Measurements from ENCODE around the gene TRPM4.
A peak's percentile ranks its signal among the peaks of the same experiment; 100 is the strongest.

TRPM4 gene

DNA sequence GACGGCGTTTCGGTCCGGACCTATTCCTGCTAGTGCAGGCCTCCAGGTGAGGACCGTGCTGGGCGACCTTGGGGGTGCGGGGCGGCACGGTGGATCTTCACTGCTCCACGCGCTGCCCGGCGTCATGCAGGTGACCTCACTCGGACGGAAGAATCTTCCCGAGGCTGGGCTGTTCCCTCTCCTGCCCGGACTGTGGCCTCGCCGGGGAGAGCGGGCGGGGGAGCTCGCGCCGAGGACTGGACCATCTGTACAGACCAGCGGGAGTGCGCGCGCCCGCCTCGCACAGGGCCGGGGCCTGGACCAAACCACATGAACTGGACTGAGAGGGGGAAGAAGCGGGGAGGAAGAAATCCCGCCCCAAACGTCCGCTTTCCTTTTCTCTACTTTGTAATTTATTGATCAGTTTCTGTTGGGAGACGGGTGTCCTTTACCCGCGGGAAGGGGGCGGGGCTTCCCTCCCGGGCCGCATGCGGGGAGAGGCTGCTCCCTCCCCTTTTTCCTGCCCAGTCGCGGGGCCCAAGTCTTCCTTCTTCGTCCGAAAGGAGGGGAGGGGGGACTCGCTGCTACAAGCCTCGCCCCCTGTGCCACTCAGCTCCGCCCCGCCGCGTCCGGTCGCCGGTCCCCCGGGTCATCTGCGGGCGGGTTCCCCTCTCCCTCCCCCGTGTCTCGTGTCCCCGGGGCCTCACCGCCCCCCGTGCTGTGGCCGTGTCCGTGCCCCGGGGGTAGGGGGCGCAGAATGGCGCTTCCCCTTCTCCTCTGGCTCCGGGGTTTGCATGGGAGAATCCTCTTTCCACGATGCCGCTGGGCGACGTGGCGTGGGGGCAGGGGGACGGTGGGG is 7.3 kb upstream of the TRPM4 start:
- peak; percentile 90 for DNase-seq (ENCODE audit: low spot score)
- peak overlapping the region; percentile 97 for H3K18ac ChIP-seq (ENCODE audit: low read length)
- peak overlapping the region; percentile 98 for H3K4me2 ChIP-seq (ENCODE audit: insufficient read depth, low read length, poor library complexity, severe bottlenecking)
- peak overlapping the region; percentile 59 for H3K14ac ChIP-seq (ENCODE audit: low read length)
- peaks cover 20 to 21% of the 10 kb centered on the region in 2 donors for H3K4me1 ChIP-seq (ENCODE audit: control insufficient read depth in 2 of 2, insufficient read depth in 1 of 2, low read depth in 1 of 2, low read length in 2 of 2)
- H2BK15ac ChIP-seq (ENCODE audit: low read length): peak overlapping the region; percentile 72
- H2BK5ac ChIP-seq (ENCODE audit: low read length): no peak overlapping the region
- H2AFZ ChIP-seq (ENCODE audit: low read length): peak overlapping the region; percentile 91
- WGBS, 2 donors (ENCODE audit: extremely low coverage in 2 of 2, insufficient read length in 2 of 2, insufficient replicate concordance in 1 of 2): no CpG with 5 or more reads among the region's 75 CpGs
- no peak overlapping the region for H4K91ac ChIP-seq (ENCODE audit: low read depth, low read length, poor library complexity)
- H3K4me3 ChIP-seq (ENCODE audit: low read length in 2 of 2): peak overlapping the region; percentile 81 to 92
- H3K23ac ChIP-seq (ENCODE audit: low read depth, low read length, poor library complexity): peak overlapping the region; percentile 81
- peak overlapping the region; percentile 98 for H3K9ac ChIP-seq (ENCODE audit: low read depth, low read length, poor library complexity)
- H4K8ac ChIP-seq (ENCODE audit: low read depth, low read length): no peak overlapping the region
- H3K9me3 ChIP-seq (replicated peaks in 1 of 2; ENCODE audit: control insufficient read depth in 2 of 2, insufficient read depth in 1 of 2, low read depth in 1 of 2, low read length in 2 of 2): peaks cover 0 to 2% of the 10 kb centered on the region in 2 donors
- H3K27me3 ChIP-seq (ENCODE audit: control insufficient read depth in 3 of 3, insufficient read depth in 3 of 3, low read depth in 1 of 3, low read length in 3 of 3): peaks cover 0 to 16% (median 0%) of the 10 kb centered on the region in 3 experiments
- H3K27ac ChIP-seq (replicated peaks; ENCODE audit: low read length): peak overlapping the region; percentile 64
- H3K79me1 ChIP-seq (ENCODE audit: low read depth, low read length): no peaks in the 10 kb centered on the region
- H2AK5ac ChIP-seq (ENCODE audit: low read depth, low read length): peak overlapping the region; percentile 89
- H3K4ac ChIP-seq (ENCODE audit: low read length): no peak overlapping the region
- H2BK12ac ChIP-seq (ENCODE audit: low read length): peak overlapping the region; percentile 79
- H3K36me3 ChIP-seq (replicated peaks in 1 of 2; ENCODE audit: control insufficient read depth in 2 of 2, insufficient read depth in 2 of 2, low read length in 2 of 2): no peaks in the 10 kb centered on the region
- H2BK120ac ChIP-seq (ENCODE audit: low read depth, low read length): peak overlapping the region; percentile 68

DNA sequence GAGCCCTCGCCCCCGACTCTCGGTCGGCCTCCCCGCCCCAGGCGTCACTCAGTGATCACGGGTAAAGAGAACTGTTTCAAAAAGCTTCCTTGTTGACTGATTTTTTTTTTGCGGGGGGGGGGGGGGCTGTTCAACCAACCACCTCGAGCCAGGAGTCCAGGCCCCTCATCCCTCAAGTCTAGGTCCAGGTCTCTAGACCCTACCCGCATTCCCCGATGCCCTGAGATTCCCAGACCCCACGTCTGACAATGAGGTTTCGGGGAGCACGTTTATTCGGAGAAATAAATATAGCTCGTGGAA is 6.7 kb upstream of the TRPM4 start:
- Histone ChIP-seq H4K8ac (ENCODE audit: low read depth, low read length) (no peak overlapping the region), H3K23ac (ENCODE audit: low read depth, low read length, poor library complexity) (peak overlapping the region; percentile 81), H3K27me3 (ENCODE audit: control insufficient read depth in 3 of 3, insufficient read depth in 3 of 3, low read depth in 1 of 3, low read length in 3 of 3) (peaks cover 0 to 17% (median 0%) of the 10 kb centered on the region in 3 experiments), H3K9ac (ENCODE audit: low read depth, low read length, poor library complexity) (peak overlapping the region; percentile 87), H3K27ac (replicated peaks; ENCODE audit: low read length) (no peak overlapping the region), H2BK120ac (ENCODE audit: low read depth, low read length) (peak overlapping the region; percentile 68), H2BK5ac (ENCODE audit: low read length) (no peak overlapping the region), H3K4ac (ENCODE audit: low read length) (no peak overlapping the region), H3K79me1 (ENCODE audit: low read depth, low read length) (no peaks in the 10 kb centered on the region), H3K4me1 (ENCODE audit: control insufficient read depth in 2 of 2, insufficient read depth in 1 of 2, low read depth in 1 of 2, low read length in 2 of 2) (peaks cover 21 to 22% of the 10 kb centered on the region in 2 donors), H2AFZ (ENCODE audit: low read length) (peak overlapping the region; percentile 91), H3K14ac (ENCODE audit: low read length) (no peak overlapping the region), H3K9me3 (replicated peaks in 1 of 2; ENCODE audit: control insufficient read depth in 2 of 2, insufficient read depth in 1 of 2, low read depth in 1 of 2, low read length in 2 of 2) (peaks cover 0 to 2% of the 10 kb centered on the region in 2 donors), H3K36me3 (replicated peaks in 1 of 2; ENCODE audit: control insufficient read depth in 2 of 2, insufficient read depth in 2 of 2, low read length in 2 of 2) (no peaks in the 10 kb centered on the region), H3K18ac (ENCODE audit: low read length) (peak overlapping the region; percentile 97), H2BK15ac (ENCODE audit: low read length) (peak overlapping the region; percentile 45), H2BK12ac (ENCODE audit: low read length) (no peak overlapping the region), H3K4me2 (ENCODE audit: insufficient read depth, low read length, poor library complexity, severe bottlenecking) (peak overlapping the region; percentile 98), H3K4me3 (ENCODE audit: low read length in 2 of 2) (peak overlapping the region; percentile 81 to 87), H2AK5ac (ENCODE audit: low read depth, low read length) (peak overlapping the region; percentile 72), H4K91ac (ENCODE audit: low read depth, low read length, poor library complexity) (no peak overlapping the region)
- no CpG with 5 or more reads among the region's 16 CpGs for WGBS, 2 donors (ENCODE audit: extremely low coverage in 2 of 2, insufficient read length in 2 of 2, insufficient replicate concordance in 1 of 2)
- DNase-seq (ENCODE audit: low spot score): no peak

DNA sequence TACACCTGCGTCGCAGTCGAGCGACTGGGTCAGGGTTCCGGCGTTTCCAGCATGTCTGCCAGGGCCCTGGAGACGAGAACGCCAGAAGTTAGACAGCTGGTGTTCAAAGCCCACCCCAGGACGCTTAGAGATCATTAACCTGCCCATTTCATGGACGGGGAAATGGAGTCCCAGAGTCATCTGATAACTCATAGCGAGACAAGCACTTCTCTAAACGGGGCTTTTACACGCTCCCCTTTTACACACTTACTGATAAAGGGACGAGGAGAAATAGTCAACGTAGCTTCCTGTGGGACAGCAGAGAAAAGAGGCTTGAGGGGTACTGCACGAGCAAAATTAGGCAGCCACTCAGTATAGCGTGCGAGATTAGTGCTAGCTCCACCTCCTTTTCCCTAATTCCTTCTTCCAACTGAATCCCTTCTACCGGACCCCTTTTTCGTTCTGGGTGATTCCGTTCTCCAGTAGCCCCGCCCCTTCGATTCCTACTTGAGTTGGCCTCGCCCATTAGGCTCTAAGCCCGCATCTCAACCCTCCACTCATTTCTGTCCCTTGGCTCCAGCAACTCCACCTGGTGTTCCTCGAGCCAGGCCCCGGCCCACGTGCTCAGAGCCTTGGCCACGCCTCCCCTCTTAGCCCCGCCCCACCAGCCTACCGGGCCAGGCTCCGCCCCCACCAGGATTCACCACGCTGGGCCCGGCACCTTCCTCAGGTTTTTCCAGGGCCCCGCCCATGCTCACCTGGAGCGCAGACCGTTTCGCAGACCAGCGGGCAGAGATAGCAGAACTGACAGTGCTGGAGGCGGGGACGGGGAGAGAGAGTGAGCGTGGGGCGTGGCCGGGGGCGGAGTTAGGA is 6.1 kb upstream of the TRPM4 start:
- Histone ChIP-seq H3K4me1 (ENCODE audit: control insufficient read depth in 2 of 2, insufficient read depth in 1 of 2, low read depth in 1 of 2, low read length in 2 of 2) (peaks cover 22 to 25% of the 10 kb centered on the region in 2 donors), H2AFZ (ENCODE audit: low read length) (no peak overlapping the region), H3K27me3 (ENCODE audit: control insufficient read depth in 3 of 3, insufficient read depth in 3 of 3, low read depth in 1 of 3, low read length in 3 of 3) (peaks cover 0 to 20% (median 0%) of the 10 kb centered on the region in 3 experiments), H3K36me3 (replicated peaks in 1 of 2; ENCODE audit: control insufficient read depth in 2 of 2, insufficient read depth in 2 of 2, low read length in 2 of 2) (no peaks in the 10 kb centered on the region), H2BK15ac (ENCODE audit: low read length) (peak overlapping the region; percentile 45), H4K8ac (ENCODE audit: low read depth, low read length) (no peak overlapping the region), H3K4ac (ENCODE audit: low read length) (no peak overlapping the region), H3K4me3 (ENCODE audit: low read length in 2 of 2) (peak overlapping the region in 1 of 2 donors; percentile 81), H2AK5ac (ENCODE audit: low read depth, low read length) (peak overlapping the region; percentile 57), H3K23ac (ENCODE audit: low read depth, low read length, poor library complexity) (no peak overlapping the region), H3K9me3 (replicated peaks in 1 of 2; ENCODE audit: control insufficient read depth in 2 of 2, insufficient read depth in 1 of 2, low read depth in 1 of 2, low read length in 2 of 2) (peaks cover 0 to 2% of the 10 kb centered on the region in 2 donors), H2BK5ac (ENCODE audit: low read length) (no peak overlapping the region), H4K91ac (ENCODE audit: low read depth, low read length, poor library complexity) (no peak overlapping the region), H3K79me1 (ENCODE audit: low read depth, low read length) (no peaks in the 10 kb centered on the region), H3K27ac (replicated peaks; ENCODE audit: low read length) (no peak overlapping the region), H3K14ac (ENCODE audit: low read length) (no peak overlapping the region), H3K18ac (ENCODE audit: low read length) (no peak overlapping the region), H2BK12ac (ENCODE audit: low read length) (no peak overlapping the region), H3K9ac (ENCODE audit: low read depth, low read length, poor library complexity) (peak overlapping the region; percentile 36), H2BK120ac (ENCODE audit: low read depth, low read length) (no peak overlapping the region), H3K4me2 (ENCODE audit: insufficient read depth, low read length, poor library complexity, severe bottlenecking) (peak overlapping the region; percentile 98)
- WGBS, 2 donors (ENCODE audit: extremely low coverage in 2 of 2, insufficient read length in 2 of 2, insufficient replicate concordance in 1 of 2): no CpG with 5 or more reads among the region's 45 CpGs
- DNase-seq (ENCODE audit: low spot score): no peak

DNA sequence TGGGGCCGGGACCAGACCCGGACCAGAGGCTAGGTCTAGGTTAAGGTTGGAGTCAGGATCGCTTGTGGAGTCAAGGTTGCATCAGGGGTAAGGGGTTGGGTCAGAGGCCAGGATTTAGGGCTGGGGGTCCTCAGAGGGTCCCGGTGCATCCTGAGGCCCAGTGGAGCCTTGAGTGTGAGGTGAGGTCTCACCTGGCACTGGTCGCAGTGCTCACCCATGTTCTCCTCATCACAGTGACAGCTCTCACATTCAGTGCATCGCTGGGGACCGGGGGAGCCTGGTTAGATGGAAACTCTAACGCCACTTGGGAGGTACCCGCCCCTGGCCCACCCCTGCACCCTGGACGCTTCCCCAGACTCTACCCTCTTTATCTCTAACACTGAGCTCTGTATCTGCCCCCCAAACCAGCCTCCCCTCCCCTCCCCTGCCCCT is 5.5 kb upstream of the TRPM4 start:
- Histone ChIP-seq H3K27me3 (ENCODE audit: control insufficient read depth in 3 of 3, insufficient read depth in 3 of 3, low read depth in 1 of 3, low read length in 3 of 3) (peaks cover 0 to 21% (median 0%) of the 10 kb centered on the region in 3 experiments), H2BK5ac (ENCODE audit: low read length) (no peak overlapping the region), H4K91ac (ENCODE audit: low read depth, low read length, poor library complexity) (no peak overlapping the region), H3K14ac (ENCODE audit: low read length) (no peak overlapping the region), H3K79me1 (ENCODE audit: low read depth, low read length) (no peaks in the 10 kb centered on the region), H3K27ac (replicated peaks; ENCODE audit: low read length) (no peak overlapping the region), H3K4me3 (ENCODE audit: low read length in 2 of 2) (no peak overlapping the region), H3K9ac (ENCODE audit: low read depth, low read length, poor library complexity) (peak overlapping the region; percentile 36), H3K4me2 (ENCODE audit: insufficient read depth, low read length, poor library complexity, severe bottlenecking) (no peak overlapping the region), H2BK120ac (ENCODE audit: low read depth, low read length) (no peak overlapping the region), H2AK5ac (ENCODE audit: low read depth, low read length) (peak overlapping the region; percentile 22), H4K8ac (ENCODE audit: low read depth, low read length) (no peak overlapping the region), H2AFZ (ENCODE audit: low read length) (no peak overlapping the region), H3K36me3 (replicated peaks in 1 of 2; ENCODE audit: control insufficient read depth in 2 of 2, insufficient read depth in 2 of 2, low read length in 2 of 2) (no peaks in the 10 kb centered on the region), H3K4me1 (ENCODE audit: control insufficient read depth in 2 of 2, insufficient read depth in 1 of 2, low read depth in 1 of 2, low read length in 2 of 2) (peaks cover 21 to 22% of the 10 kb centered on the region in 2 donors), H3K18ac (ENCODE audit: low read length) (no peak overlapping the region), H2BK12ac (ENCODE audit: low read length) (no peak overlapping the region), H3K9me3 (replicated peaks in 1 of 2; ENCODE audit: control insufficient read depth in 2 of 2, insufficient read depth in 1 of 2, low read depth in 1 of 2, low read length in 2 of 2) (peaks cover 0 to 2% of the 10 kb centered on the region in 2 donors), H3K4ac (ENCODE audit: low read length) (no peak overlapping the region), H2BK15ac (ENCODE audit: low read length) (peak overlapping the region; percentile 45), H3K23ac (ENCODE audit: low read depth, low read length, poor library complexity) (no peak overlapping the region)
- DNase-seq (ENCODE audit: low spot score): no peak
- no CpG with 5 or more reads among the region's 10 CpGs for WGBS, 2 donors (ENCODE audit: extremely low coverage in 2 of 2, insufficient read length in 2 of 2, insufficient replicate concordance in 1 of 2)
